ENCODE measurements around the gene HPN. TPM values are rescaled to one million over a fixed set of nuclear protein-coding genes. Genes with fewer than 3 reads are reported as not detected.

Gene HPN
- total and polyA plus RNA-seq, 2 of the 13 experiments (the other 11 are each of a cell fraction or from before 2014, with no cell fraction given): 46.7 to 261 TPM

- TF ChIP-seq REST (IDR thresholded peaks at IDR 0.05; ENCODE audit: borderline replicate concordance in 1 of 2, low read depth in 1 of 2, low read length in 2 of 2): 0 out of 4 replicates have a peak, but pooled peaks of 1 of the 2 experiments have one; percentile 12
- peak; percentile 95 for TF ChIP-seq TFAP4 (IDR thresholded peaks at IDR 0.05; ENCODE audit: borderline replicate concordance, low read depth)
- TF ChIP-seq KDM4B (CRISPR knock-in tag; IDR thresholded peaks at IDR 0.05): peak; percentile 80; the same call in 1 of the 2 replicates
- TF ChIP-seq ZNF614 (CRISPR knock-in tag; IDR thresholded peaks at IDR 0.05; ENCODE audit: borderline replicate concordance): peak; percentile 92
- TF ChIP-seq CCDC6 (CRISPR knock-in tag; IDR thresholded peaks at IDR 0.05): 0 out of 2 replicates have a peak, but pooled peaks have one; percentile 27
- peak; percentile 57; the same call in 1 of the 2 replicates for TF ChIP-seq ZNF563 (CRISPR knock-in tag; IDR thresholded peaks at IDR 0.05)
- TF ChIP-seq SRSF1 (optimal IDR thresholded peaks at IDR 0.05; ENCODE audit: low read depth, low read length): no peak
- no peak for TF ChIP-seq ZNF280B (CRISPR knock-in tag; IDR thresholded peaks at IDR 0.05; ENCODE audit: borderline replicate concordance)
- TF ChIP-seq ZNF775 (CRISPR knock-in tag; IDR thresholded peaks at IDR 0.05; ENCODE audit: borderline replicate concordance): peak; percentile 74; the same call in 1 of the 2 replicates
- TF ChIP-seq ZNF503 (CRISPR knock-in tag; IDR thresholded peaks at IDR 0.05): peak; percentile 85; the same call in 1 of the 2 replicates
- no peak for TF ChIP-seq TCF7L2 (IDR thresholded peaks at IDR 0.05; ENCODE audit: low read depth, low read length)
- TF ChIP-seq SPEN (CRISPR knock-in tag; IDR thresholded peaks at IDR 0.05; ENCODE audit: low read depth): peak; percentile 47
- no peak for TF ChIP-seq GPBP1L1 (CRISPR knock-in tag; IDR thresholded peaks at IDR 0.05)
- TF ChIP-seq FOXP1 (IDR thresholded peaks at IDR 0.05): no peak
- peak; percentile 77 for TF ChIP-seq FOXP1 (CRISPR knock-in tag; IDR thresholded peaks at IDR 0.05)
- peak; percentile 43; the same call in 1 of the 2 replicates for TF ChIP-seq KMT2A (CRISPR knock-in tag; IDR thresholded peaks at IDR 0.05)
- TF ChIP-seq GABPB1 (CRISPR knock-in tag; IDR thresholded peaks at IDR 0.05): no peak; the same call in 1 of the 2 replicates
- TF ChIP-seq ZNF468 (CRISPR knock-in tag; IDR thresholded peaks at IDR 0.05): no peak
- peak; percentile 69; the same call in 1 of the 2 replicates for TF ChIP-seq ZNF543 (CRISPR knock-in tag; IDR thresholded peaks at IDR 0.05)
Measured at GRCh38 chr19:34994643-34995541, 46.6 kb upstream of the HPN start (continued).
